NCI-H510A (cell line): ENCODE data around the gene MED16.

Experiments used
- DNase-seq: peaks from one replicate; lab custom pipeline; 2025; lab: John Stamatoyannopoulos, UW

The MED16 gene

GRCh38 chr19:872266-872951, 20.6 kb downstream of the MED16 start:
- DNase-seq = no peak

GRCh38 chr19:871446-872265, 21.3 kb downstream of the MED16 start:
- DNase-seq = no peak

- no peak for DNase-seq
Observed at GRCh38 chr19:870963-871401, 22.0 kb downstream of the MED16 start.

- DNase-seq = no peak
Observed at GRCh38 chr19:870314-870713, 22.7 kb downstream of the MED16 start.

- no peak for DNase-seq
Observed at GRCh38 chr19:869245-870177, 23.5 kb downstream of the MED16 start.

- DNase-seq = no peak
Observed at GRCh38 chr19:868458-869244, 24.3 kb downstream of the MED16 start.

- no peak for DNase-seq
Observed at GRCh38 chr19:867855-868457, 25.0 kb downstream of the MED16 start.

GRCh38 chr19:867301-867793, 25.6 kb downstream of the MED16 start:
- DNase-seq = no peak

- no peak for DNase-seq
Observed at GRCh38 chr19:866769-867300, 26.2 kb downstream of the MED16 start.

GRCh38 chr19:863315-863620, 29.7 kb downstream of the MED16 start:
- no peak for DNase-seq

- DNase-seq = no peak
Observed at GRCh38 chr19:862581-863314, 30.2 kb downstream of the MED16 start.

- DNase-seq = no peak
Observed at GRCh38 chr19:861756-862580, 31.0 kb downstream of the MED16 start.

GRCh38 chr19:861141-861755, 31.7 kb downstream of the MED16 start:
- DNase-seq = no peak

- DNase-seq = no peak
Observed at GRCh38 chr19:858868-859843, 33.8 kb downstream of the MED16 start, which contains the start of gene CFD. CFD (plus strand) TSS chr19:859664; CDS start chr19:859690, 26 bp downstream.

- DNase-seq = no peak
Observed at GRCh38 chr19:858284-858683, 34.7 kb downstream of the MED16 start.

- DNase-seq = no peak
Observed at GRCh38 chr19:855566-856120, 37.3 kb downstream of the MED16 start.

- no peak for DNase-seq
Observed at GRCh38 chr19:855142-855541, 37.8 kb downstream of the MED16 start.
